ENCODE results near the gene ULK2.

GRCh38 chr17:19738073-19738449, 129.7 kb downstream of the ULK2 start:
- TF ChIP-seq CTCF (IDR thresholded peaks at IDR 0.05) (no peak), EZH2 (IDR thresholded peaks at IDR 0.05; ENCODE audit: borderline replicate concordance, insufficient read depth, low read depth, low read length, poor library complexity, severe bottlenecking) (no peak)

Data from B cell (primary cell).